WTC11 (cell line): ENCODE results near the gene OR4M1. TPM values are rescaled to one million over a fixed set of nuclear protein-coding genes. Genes with fewer than 3 reads are reported as not detected.
"Not testable (repeated sequence)": the region's sequence is repeated elsewhere in the genome, so short reads cannot be mapped to it uniquely, and the experiment has no call there.

Experiments used
- ATAC-seq: fragments of 200-7000 bp; cut with Tn5 transposase; 2 replicates; pipeline ENCODE4 v1.10.0; 2021; ENCODE audit warnings: mild to moderate bottlenecking, moderate library complexity
- CTCF ChIA-PET: fragments of 300-600 bp; sonication (Branson Sonifier 250); formaldehyde crosslinking; loops from one replicate; lab custom pipeline; 2021; ENCODE audit warnings: antibody characterized with exemption; lab: Charles Lee
- POLR2A ChIA-PET: fragments of 350-600 bp; sonication (Branson Sonifier 250); formaldehyde crosslinking; loops from one replicate; lab custom pipeline; 2021; ENCODE audit warnings: antibody characterized with exemption; lab: Charles Lee
- DNase-seq: peaks from one replicate; pipeline ENCODE4 v3.0.0; 2021; ENCODE audit warnings: low spot score
- H3K27ac Mint-ChIP-seq: 2 replicates; pipeline ENCODE4 v1.8.0; 2021; ENCODE audit warnings: mixed read lengths
- H3K27me3 Mint-ChIP-seq: 2 replicates; pipeline ENCODE4 v1.8.0; 2021; ENCODE audit warnings: low read depth, mild to moderate bottlenecking, moderate library complexity, mixed read lengths
- H3K36me3 Mint-ChIP-seq: 2 replicates; pipeline ENCODE4 v1.8.0; 2021; ENCODE audit warnings: mixed read lengths
- H3K4me1 Mint-ChIP-seq: 2 replicates; pipeline ENCODE4 v1.8.0; 2022; ENCODE audit warnings: mixed read lengths
- H3K4me3 Mint-ChIP-seq: 2 replicates; pipeline ENCODE4 v1.8.0; 2021; ENCODE audit warnings: mild to moderate bottlenecking, moderate library complexity, mixed read lengths
- H3K9me3 Mint-ChIP-seq: 2 replicates; pipeline ENCODE4 v1.8.0; 2021; ENCODE audit warnings: mixed read lengths
- ESRRA ChIP-seq: sonication (generic); formaldehyde crosslinking; IDR thresholded peaks from 2 replicates; pipeline ENCODE4 v1.8.1; 2022; ENCODE audit warnings: mild to moderate bottlenecking, missing genetic modification reagents, borderline replicate concordance
- FOXJ3 ChIP-seq: sonication (generic); formaldehyde crosslinking; IDR thresholded peaks from 2 replicates; pipeline ENCODE4 v1.9.0; 2021; ENCODE audit warnings: missing genetic modification reagents, mild to moderate bottlenecking, borderline replicate concordance
- GTF2I ChIP-seq: fragments of 250-450 bp; sonication (Bioruptor Pico); conservative IDR thresholded peaks from 2 replicates; pipeline ENCODE4 v1.4.0; 2021; ENCODE audit warnings: mild to moderate bottlenecking
- JUN ChIP-seq: sonication (generic); formaldehyde crosslinking; IDR thresholded peaks from 2 replicates; pipeline ENCODE4 v1.8.0; 2023; ENCODE audit warnings: mild to moderate bottlenecking, missing genetic modification reagents
- MXD4 ChIP-seq: fragments of 250-450 bp; sonication (Bioruptor Pico); IDR thresholded peaks from 2 replicates; pipeline ENCODE4 v1.8.0; 2021; ENCODE audit warnings: mild to moderate bottlenecking, moderate library complexity, borderline replicate concordance
- MYBL2 ChIP-seq: sonication (generic); formaldehyde crosslinking; IDR thresholded peaks from 2 replicates; pipeline ENCODE4 v1.8.1; 2023; ENCODE audit warnings: mild to moderate bottlenecking, moderate library complexity, missing genetic modification reagents
- NR2C2 ChIP-seq: sonication (generic); formaldehyde crosslinking; IDR thresholded peaks from 2 replicates; pipeline ENCODE4 v1.8.0; 2022; ENCODE audit warnings: mild to moderate bottlenecking, missing genetic modification reagents
- SMAD4 ChIP-seq: sonication (generic); formaldehyde crosslinking; IDR thresholded peaks from 2 replicates; pipeline ENCODE4 v1.8.0; 2022; ENCODE audit warnings: mild to moderate bottlenecking, missing genetic modification reagents
- TEAD1 ChIP-seq: sonication (generic); formaldehyde crosslinking; IDR thresholded peaks from 2 replicates; pipeline ENCODE4 v1.8.0; 2022; ENCODE audit warnings: mild to moderate bottlenecking, missing genetic modification reagents
- TEAD4 ChIP-seq: sonication (generic); formaldehyde crosslinking; IDR thresholded peaks from 2 replicates; pipeline ENCODE4 v1.8.0; 2022; ENCODE audit warnings: mild to moderate bottlenecking, missing genetic modification reagents
- ZNF121 ChIP-seq: sonication (generic); formaldehyde crosslinking; IDR thresholded peaks from 2 replicates; pipeline ENCODE4 v1.8.0; 2023; ENCODE audit warnings: missing genetic modification reagents
- ZNF396 ChIP-seq: fragments of 250-450 bp; sonication (Bioruptor Pico); IDR thresholded peaks from 2 replicates; pipeline ENCODE4 v1.8.0; 2021; ENCODE audit warnings: mild to moderate bottlenecking, moderate library complexity, borderline replicate concordance
- ZNF423 ChIP-seq: fragments of 250-450 bp; sonication (Bioruptor Pico); IDR thresholded peaks from 2 replicates; pipeline ENCODE4 v2.1.2; 2022; ENCODE audit warnings: mild to moderate bottlenecking, moderate library complexity
- total RNA-seq: library from RNA; stranded (reverse); gene quantifications from 3 replicates; pipeline ENCODE4 v1.2.3, GENCODE V29; 2021
- TF ChIP-seq, protein P1 (sequence below): sonication (generic); formaldehyde crosslinking; conservative IDR thresholded peaks from 2 replicates; pipeline ENCODE4 v1.8.1; 2023; ENCODE audit warnings: mild to moderate bottlenecking, low read depth, missing genetic modification reagents, moderate library complexity
- TF ChIP-seq, protein P2 (sequence below): sonication (generic); formaldehyde crosslinking; IDR thresholded peaks from 2 replicates; pipeline ENCODE4 v1.8.1; 2023; ENCODE audit warnings: mild to moderate bottlenecking, missing genetic modification reagents
- TF ChIP-seq, protein P3 (sequence below): sonication (generic); formaldehyde crosslinking; IDR thresholded peaks from 2 replicates; pipeline ENCODE4 v1.8.1; 2023; ENCODE audit warnings: mild to moderate bottlenecking, moderate library complexity, missing genetic modification reagents
- TF ChIP-seq, protein P4 (sequence below): sonication (generic); formaldehyde crosslinking; IDR thresholded peaks from 2 replicates; pipeline ENCODE4 v1.8.0; 2022; ENCODE audit warnings: mild to moderate bottlenecking, missing genetic modification reagents
- TF ChIP-seq, protein P5 (sequence below): fragments of 200-600 bp; IDR thresholded peaks from 2 replicates; pipeline ENCODE4 v1.8.0; 2022; ENCODE audit warnings: antibody characterized with exemption
- TF ChIP-seq, protein P6 (sequence below): fragments of 250-450 bp; sonication (Bioruptor Pico); IDR thresholded peaks from 2 replicates; pipeline ENCODE4 v1.9.0; 2021; ENCODE audit warnings: mild to moderate bottlenecking

OR4M1 gene
- total RNA-seq, 1 experiment from 2014 or later: not detected

DNA sequence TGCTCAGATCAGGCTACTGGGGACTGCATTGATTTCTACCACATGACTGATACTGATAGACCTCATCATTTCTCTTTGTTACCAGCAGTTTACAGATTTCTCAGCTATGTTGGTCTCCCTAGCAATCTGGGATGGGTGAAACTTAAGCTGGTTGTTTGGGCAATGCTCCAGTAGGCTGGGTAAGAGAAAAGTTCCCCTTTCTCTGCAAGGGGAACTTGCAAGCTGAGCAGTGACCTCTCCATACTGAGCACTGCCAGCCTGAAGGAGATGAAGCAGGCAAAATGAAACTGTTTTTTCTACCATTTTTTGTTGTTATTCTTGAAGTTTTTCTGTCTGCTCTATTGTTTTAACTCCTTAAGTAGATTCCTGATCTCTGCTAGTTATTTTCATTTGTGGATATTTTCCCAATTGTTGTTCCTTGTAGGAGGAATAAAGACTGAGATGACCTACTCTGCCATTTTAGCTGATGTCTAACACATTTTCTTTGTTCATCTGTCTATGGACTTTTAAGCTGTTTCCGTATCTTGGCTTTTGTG lies 1.3 kb upstream of the OR4M1 start:
- Mint-ChIP-seq H3K36me3 (peaks cover 88% of the 10 kb centered on the region), H3K4me1 (no peaks in the 10 kb centered on the region), H3K9me3 (peaks cover 36% of the 10 kb centered on the region), H3K27ac (no peak overlapping the region), H3K27me3 (peaks cover 18% of the 10 kb centered on the region), H3K4me3 (no peak overlapping the region)
- POLR2A ChIA-PET: no interaction called here
- ATAC-seq (no peak), DNase-seq (no peak)
- TF ChIP-seq, protein P1, sequence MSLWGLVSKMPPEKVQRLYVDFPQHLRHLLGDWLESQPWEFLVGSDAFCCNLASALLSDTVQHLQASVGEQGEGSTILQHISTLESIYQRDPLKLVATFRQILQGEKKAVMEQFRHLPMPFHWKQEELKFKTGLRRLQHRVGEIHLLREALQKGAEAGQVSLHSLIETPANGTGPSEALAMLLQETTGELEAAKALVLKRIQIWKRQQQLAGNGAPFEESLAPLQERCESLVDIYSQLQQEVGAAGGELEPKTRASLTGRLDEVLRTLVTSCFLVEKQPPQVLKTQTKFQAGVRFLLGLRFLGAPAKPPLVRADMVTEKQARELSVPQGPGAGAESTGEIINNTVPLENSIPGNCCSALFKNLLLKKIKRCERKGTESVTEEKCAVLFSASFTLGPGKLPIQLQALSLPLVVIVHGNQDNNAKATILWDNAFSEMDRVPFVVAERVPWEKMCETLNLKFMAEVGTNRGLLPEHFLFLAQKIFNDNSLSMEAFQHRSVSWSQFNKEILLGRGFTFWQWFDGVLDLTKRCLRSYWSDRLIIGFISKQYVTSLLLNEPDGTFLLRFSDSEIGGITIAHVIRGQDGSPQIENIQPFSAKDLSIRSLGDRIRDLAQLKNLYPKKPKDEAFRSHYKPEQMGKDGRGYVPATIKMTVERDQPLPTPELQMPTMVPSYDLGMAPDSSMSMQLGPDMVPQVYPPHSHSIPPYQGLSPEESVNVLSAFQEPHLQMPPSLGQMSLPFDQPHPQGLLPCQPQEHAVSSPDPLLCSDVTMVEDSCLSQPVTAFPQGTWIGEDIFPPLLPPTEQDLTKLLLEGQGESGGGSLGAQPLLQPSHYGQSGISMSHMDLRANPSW (CRISPR knock-in tag): no peak
- TF ChIP-seq, protein P2, sequence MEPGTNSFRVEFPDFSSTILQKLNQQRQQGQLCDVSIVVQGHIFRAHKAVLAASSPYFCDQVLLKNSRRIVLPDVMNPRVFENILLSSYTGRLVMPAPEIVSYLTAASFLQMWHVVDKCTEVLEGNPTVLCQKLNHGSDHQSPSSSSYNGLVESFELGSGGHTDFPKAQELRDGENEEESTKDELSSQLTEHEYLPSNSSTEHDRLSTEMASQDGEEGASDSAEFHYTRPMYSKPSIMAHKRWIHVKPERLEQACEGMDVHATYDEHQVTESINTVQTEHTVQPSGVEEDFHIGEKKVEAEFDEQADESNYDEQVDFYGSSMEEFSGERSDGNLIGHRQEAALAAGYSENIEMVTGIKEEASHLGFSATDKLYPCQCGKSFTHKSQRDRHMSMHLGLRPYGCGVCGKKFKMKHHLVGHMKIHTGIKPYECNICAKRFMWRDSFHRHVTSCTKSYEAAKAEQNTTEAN (CRISPR knock-in tag): no peak
- TF ChIP-seq, protein P3, sequence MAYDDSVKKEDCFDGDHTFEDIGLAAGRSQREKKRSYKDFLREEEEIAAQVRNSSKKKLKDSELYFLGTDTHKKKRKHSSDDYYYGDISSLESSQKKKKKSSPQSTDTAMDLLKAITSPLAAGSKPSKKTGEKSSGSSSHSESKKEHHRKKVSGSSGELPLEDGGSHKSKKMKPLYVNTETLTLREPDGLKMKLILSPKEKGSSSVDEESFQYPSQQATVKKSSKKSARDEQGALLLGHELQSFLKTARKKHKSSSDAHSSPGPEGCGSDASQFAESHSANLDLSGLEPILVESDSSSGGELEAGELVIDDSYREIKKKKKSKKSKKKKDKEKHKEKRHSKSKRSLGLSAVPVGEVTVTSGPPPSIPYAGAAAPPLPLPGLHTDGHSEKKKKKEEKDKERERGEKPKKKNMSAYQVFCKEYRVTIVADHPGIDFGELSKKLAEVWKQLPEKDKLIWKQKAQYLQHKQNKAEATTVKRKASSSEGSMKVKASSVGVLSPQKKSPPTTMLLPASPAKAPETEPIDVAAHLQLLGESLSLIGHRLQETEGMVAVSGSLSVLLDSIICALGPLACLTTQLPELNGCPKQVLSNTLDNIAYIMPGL (CRISPR knock-in tag): no peak
- TF ChIP-seq ZNF121: no peak
- TF ChIP-seq, protein P4, sequence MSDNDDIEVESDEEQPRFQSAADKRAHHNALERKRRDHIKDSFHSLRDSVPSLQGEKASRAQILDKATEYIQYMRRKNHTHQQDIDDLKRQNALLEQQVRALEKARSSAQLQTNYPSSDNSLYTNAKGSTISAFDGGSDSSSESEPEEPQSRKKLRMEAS: no peak
- TF ChIP-seq, protein P5, sequence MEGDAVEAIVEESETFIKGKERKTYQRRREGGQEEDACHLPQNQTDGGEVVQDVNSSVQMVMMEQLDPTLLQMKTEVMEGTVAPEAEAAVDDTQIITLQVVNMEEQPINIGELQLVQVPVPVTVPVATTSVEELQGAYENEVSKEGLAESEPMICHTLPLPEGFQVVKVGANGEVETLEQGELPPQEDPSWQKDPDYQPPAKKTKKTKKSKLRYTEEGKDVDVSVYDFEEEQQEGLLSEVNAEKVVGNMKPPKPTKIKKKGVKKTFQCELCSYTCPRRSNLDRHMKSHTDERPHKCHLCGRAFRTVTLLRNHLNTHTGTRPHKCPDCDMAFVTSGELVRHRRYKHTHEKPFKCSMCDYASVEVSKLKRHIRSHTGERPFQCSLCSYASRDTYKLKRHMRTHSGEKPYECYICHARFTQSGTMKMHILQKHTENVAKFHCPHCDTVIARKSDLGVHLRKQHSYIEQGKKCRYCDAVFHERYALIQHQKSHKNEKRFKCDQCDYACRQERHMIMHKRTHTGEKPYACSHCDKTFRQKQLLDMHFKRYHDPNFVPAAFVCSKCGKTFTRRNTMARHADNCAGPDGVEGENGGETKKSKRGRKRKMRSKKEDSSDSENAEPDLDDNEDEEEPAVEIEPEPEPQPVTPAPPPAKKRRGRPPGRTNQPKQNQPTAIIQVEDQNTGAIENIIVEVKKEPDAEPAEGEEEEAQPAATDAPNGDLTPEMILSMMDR: no peak
- TF ChIP-seq MXD4 (CRISPR knock-in tag): no peak
- TF ChIP-seq NR2C2: no peak
- TF ChIP-seq ZNF396 (CRISPR knock-in tag): no peak
- no peak for TF ChIP-seq SMAD4
- TF ChIP-seq ESRRA (CRISPR knock-in tag): no peak
- TF ChIP-seq ZNF423 (CRISPR knock-in tag): no peak
- no peak for TF ChIP-seq TEAD1
- no peak for TF ChIP-seq JUN
- no peak for TF ChIP-seq GTF2I (CRISPR knock-in tag)
- no peak for TF ChIP-seq FOXJ3 (CRISPR knock-in tag)
- TF ChIP-seq, protein P6, sequence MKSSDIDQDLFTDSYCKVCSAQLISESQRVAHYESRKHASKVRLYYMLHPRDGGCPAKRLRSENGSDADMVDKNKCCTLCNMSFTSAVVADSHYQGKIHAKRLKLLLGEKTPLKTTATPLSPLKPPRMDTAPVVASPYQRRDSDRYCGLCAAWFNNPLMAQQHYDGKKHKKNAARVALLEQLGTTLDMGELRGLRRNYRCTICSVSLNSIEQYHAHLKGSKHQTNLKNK (CRISPR knock-in tag): no peak
- no peak for TF ChIP-seq TEAD4 (CRISPR knock-in tag)
- no peak for TF ChIP-seq MYBL2 (CRISPR knock-in tag)
- CTCF ChIA-PET: no interaction called here

DNA sequence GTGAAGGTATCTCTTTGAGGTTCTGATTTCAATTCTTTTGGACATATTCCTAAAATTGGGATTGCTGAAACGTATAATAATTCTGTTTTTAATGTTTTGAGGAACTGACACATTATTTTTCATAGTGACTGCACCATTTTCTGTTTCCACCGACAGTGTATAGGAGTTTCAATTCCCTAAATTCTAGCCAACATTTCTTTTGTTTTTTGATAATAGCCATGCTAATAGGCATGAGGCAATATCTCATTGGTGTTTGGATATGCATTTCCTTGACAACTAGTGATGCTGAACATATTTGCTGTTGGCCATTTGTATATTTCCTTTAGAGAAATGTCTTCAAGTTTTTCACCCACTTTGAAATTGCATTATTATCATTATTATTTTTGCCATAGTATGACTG lies 850 bp upstream of the OR4M1 start:
- peaks cover 19% of the 10 kb centered on the region for H3K27me3 Mint-ChIP-seq
- CTCF ChIA-PET, POLR2A ChIA-PET, ATAC-seq, H3K27ac Mint-ChIP-seq, DNase-seq, H3K4me1 Mint-ChIP-seq, H3K4me3 Mint-ChIP-seq: not testable (repeated sequence)
- H3K36me3 Mint-ChIP-seq: peaks cover 87% of the 10 kb centered on the region
- H3K9me3 Mint-ChIP-seq: peaks cover 41% of the 10 kb centered on the region
